Measurements from ENCODE around the gene PRUNE2.

GRCh38 chr9:76932757-76933156 is 26.8 kb upstream of the PRUNE2 start:
- TF ChIP-seq, protein P1, sequence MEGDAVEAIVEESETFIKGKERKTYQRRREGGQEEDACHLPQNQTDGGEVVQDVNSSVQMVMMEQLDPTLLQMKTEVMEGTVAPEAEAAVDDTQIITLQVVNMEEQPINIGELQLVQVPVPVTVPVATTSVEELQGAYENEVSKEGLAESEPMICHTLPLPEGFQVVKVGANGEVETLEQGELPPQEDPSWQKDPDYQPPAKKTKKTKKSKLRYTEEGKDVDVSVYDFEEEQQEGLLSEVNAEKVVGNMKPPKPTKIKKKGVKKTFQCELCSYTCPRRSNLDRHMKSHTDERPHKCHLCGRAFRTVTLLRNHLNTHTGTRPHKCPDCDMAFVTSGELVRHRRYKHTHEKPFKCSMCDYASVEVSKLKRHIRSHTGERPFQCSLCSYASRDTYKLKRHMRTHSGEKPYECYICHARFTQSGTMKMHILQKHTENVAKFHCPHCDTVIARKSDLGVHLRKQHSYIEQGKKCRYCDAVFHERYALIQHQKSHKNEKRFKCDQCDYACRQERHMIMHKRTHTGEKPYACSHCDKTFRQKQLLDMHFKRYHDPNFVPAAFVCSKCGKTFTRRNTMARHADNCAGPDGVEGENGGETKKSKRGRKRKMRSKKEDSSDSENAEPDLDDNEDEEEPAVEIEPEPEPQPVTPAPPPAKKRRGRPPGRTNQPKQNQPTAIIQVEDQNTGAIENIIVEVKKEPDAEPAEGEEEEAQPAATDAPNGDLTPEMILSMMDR (IDR thresholded peaks at IDR 0.05; ENCODE audit: insufficient read depth, low read depth, low read length), result no peak
- no peak for TF ChIP-seq EZH2 (IDR thresholded peaks at IDR 0.05; ENCODE audit: insufficient read depth, low read length)
